Activated B cell treated with CpG ODN at 0.5 μM for 24 hours (primary cell): ENCODE measurements around the gene IBTK. TPM values are rescaled to one million over a fixed set of nuclear protein-coding genes. Genes with fewer than 3 reads are reported as not detected.

Experiments
- ATAC-seq: fragments of 200-7000 bp; cut with Tn5 transposase; one replicate; pipeline ENCODE4 v1.10.0; 2021; ENCODE audit warnings: low read depth, mild to moderate bottlenecking, moderate library complexity
- CTCF ChIA-PET: fragments of 350-600 bp; sonication (Branson Sonifier 250); formaldehyde crosslinking; loops from one replicate; lab custom pipeline; 2021; ENCODE audit warnings: antibody characterized with exemption; lab: Charles Lee
- POLR2A ChIA-PET: fragments of 350-600 bp; sonication (Branson Sonifier 250); formaldehyde crosslinking; loops from one replicate; lab custom pipeline; 2021; ENCODE audit warnings: antibody characterized with exemption; lab: Charles Lee
- DNase-seq: peaks from one replicate; pipeline ENCODE4 v3.0.0; 2022
- H3K27ac Mint-ChIP-seq: one replicate; pipeline ENCODE4 v1.8.0; 2020; ENCODE audit warnings: mixed read lengths
- H3K27me3 Mint-ChIP-seq: one replicate; pipeline ENCODE4 v1.8.0; 2021; ENCODE audit warnings: mixed read lengths
- H3K36me3 Mint-ChIP-seq: one replicate; pipeline ENCODE4 v1.8.0; 2021; ENCODE audit warnings: low read depth, mixed read lengths
- H3K4me1 Mint-ChIP-seq: one replicate; pipeline ENCODE4 v1.8.0; 2021; ENCODE audit warnings: mixed read lengths
- H3K4me3 Mint-ChIP-seq: one replicate; pipeline ENCODE4 v1.8.0; 2020; ENCODE audit warnings: mild to moderate bottlenecking, mixed read lengths
- H3K9me3 Mint-ChIP-seq: one replicate; pipeline ENCODE4 v1.8.0; 2020; ENCODE audit warnings: mixed read lengths
- CTCF ChIP-seq: fragments of 200-600 bp; IDR thresholded peaks from one replicate; pipeline ENCODE4 v1.8.0; 2022; ENCODE audit warnings: antibody characterized with exemption, mild to moderate bottlenecking
- intact Hi-C: fragments of 100-400 bp; cut with micrococcal nuclease; formaldehyde crosslinking; loops from one replicate; pipeline ENCODE4 v1.15.1; 2024
- total RNA-seq: library from RNA; stranded (reverse); gene quantifications from 2 replicates; pipeline ENCODE4 v1.2.3, GENCODE V29; 2022

Gene IBTK
- total RNA-seq, 1 donor from 2014 or later: 30.1 TPM

- POLR2A ChIA-PET: interaction anchor here (0.6 to 0.9 kb wide), 2 partner anchors 820 to 947 kb away, joined by 4 to 5 read pairs; partner anchors contain the start of gene DOP1A
- H3K27ac Mint-ChIP-seq: peak overlapping the region; percentile 89
- no peak for TF ChIP-seq CTCF
- peaks cover 13% of the 10 kb centered on the region for H3K36me3 Mint-ChIP-seq
- peaks cover 35% of the 10 kb centered on the region for H3K4me1 Mint-ChIP-seq
- no peak for ATAC-seq
- H3K27me3 Mint-ChIP-seq: no peaks in the 10 kb centered on the region
- H3K9me3 Mint-ChIP-seq: no peaks in the 10 kb centered on the region
- H3K4me3 Mint-ChIP-seq: peak overlapping the region; percentile 97
- no peak for DNase-seq
- intact Hi-C loops: loop anchor here (2.0 to 10.0 kb wide), 2 partner anchors 1608 to 1980 kb away; partner anchors contain the start of genes CEP162, CYB5R4 and RIPPLY2
- CTCF ChIA-PET: interaction anchor here (0.9 to 1.0 kb wide), 2 partner anchors 819 to 821 kb away, joined by 3 to 6 read pairs; partner anchors contain the start of gene DOP1A
Measured at GRCh38 chr6:82246370-82246769, 1.2 kb downstream of the IBTK start.

GRCh38 chr6:82245376-82245775 lies 2.2 kb downstream of the IBTK start:
- peak overlapping the region; percentile 61 for H3K4me3 Mint-ChIP-seq
- intact Hi-C loops: loop anchor here (10.0 kb wide), 1 partner anchor 1609 kb away; the partner anchor contains the start of genes CYB5R4 and RIPPLY2
- ChIA-PET CTCF (no interaction called here), POLR2A (no interaction called here)
- ATAC-seq: no peak
- H3K27ac Mint-ChIP-seq: no peak overlapping the region
- no peaks in the 10 kb centered on the region for H3K9me3 Mint-ChIP-seq
- peaks cover 13% of the 10 kb centered on the region for H3K36me3 Mint-ChIP-seq
- DNase-seq: no peak
- no peak for TF ChIP-seq CTCF
- peaks cover 42% of the 10 kb centered on the region for H3K4me1 Mint-ChIP-seq
- H3K27me3 Mint-ChIP-seq: no peaks in the 10 kb centered on the region

- ATAC-seq (no peak), DNase-seq (no peak)
- no peak for TF ChIP-seq CTCF
- no peaks in the 10 kb centered on the region for H3K9me3 Mint-ChIP-seq
- no peak overlapping the region for H3K4me3 Mint-ChIP-seq
- peaks cover 42% of the 10 kb centered on the region for H3K4me1 Mint-ChIP-seq
- ChIA-PET POLR2A (no interaction called here), CTCF (no interaction called here)
- intact Hi-C loops: loop anchor here (10.0 kb wide), 1 partner anchor 1611 kb away; the partner anchor contains the start of genes CYB5R4 and RIPPLY2
- H3K27ac Mint-ChIP-seq: no peak overlapping the region
- H3K27me3 Mint-ChIP-seq: no peaks in the 10 kb centered on the region
- H3K36me3 Mint-ChIP-seq: peaks cover 18% of the 10 kb centered on the region
Measured at GRCh38 chr6:82243884-82244283, 3.7 kb downstream of the IBTK start.

DNA sequence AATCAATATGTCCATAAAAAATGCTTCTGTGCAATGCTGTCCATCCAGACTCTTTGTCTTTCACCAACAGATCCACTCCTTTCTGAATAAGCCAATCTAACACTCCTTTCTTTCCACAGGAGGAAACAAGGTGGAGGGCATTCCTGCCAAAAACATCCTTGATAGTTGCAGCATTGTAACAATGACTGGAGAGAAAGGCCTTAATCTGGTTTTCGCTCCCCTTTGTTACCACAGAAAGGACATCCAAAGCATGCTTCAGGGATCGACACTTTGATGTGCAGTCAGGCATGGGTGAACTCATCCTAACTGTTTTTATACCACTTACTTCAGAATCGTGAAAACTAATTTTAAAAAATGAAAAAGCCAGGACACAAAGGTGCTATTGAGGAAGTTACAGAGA lies 7.4 kb downstream of the IBTK start:
- ATAC-seq: no peak
- no peak overlapping the region for H3K27ac Mint-ChIP-seq
- ChIA-PET POLR2A (no interaction called here), CTCF (interaction anchor here (1.6 kb wide), 1 partner anchor 827 kb away, joined by 3 read pairs; the partner anchor contains the start of gene DOP1A)
- TF ChIP-seq CTCF: no peak
- H3K36me3 Mint-ChIP-seq: peaks cover 22% of the 10 kb centered on the region
- H3K9me3 Mint-ChIP-seq: no peaks in the 10 kb centered on the region
- H3K27me3 Mint-ChIP-seq: no peaks in the 10 kb centered on the region
- no peak for DNase-seq
- peaks cover 20% of the 10 kb centered on the region for H3K4me1 Mint-ChIP-seq
- no peak overlapping the region for H3K4me3 Mint-ChIP-seq
- intact Hi-C loops: loop anchor here (10.0 kb wide), 1 partner anchor 1615 kb away; the partner anchor contains the start of genes CYB5R4 and RIPPLY2

- ATAC-seq (no peak), DNase-seq (no peak)
- no peak for TF ChIP-seq CTCF
- Mint-ChIP-seq H3K9me3 (no peaks in the 10 kb centered on the region), H3K27ac (no peak overlapping the region), H3K4me1 (peaks cover 19% of the 10 kb centered on the region), H3K4me3 (no peak overlapping the region), H3K36me3 (peaks cover 22% of the 10 kb centered on the region), H3K27me3 (no peaks in the 10 kb centered on the region)
- ChIA-PET CTCF (no interaction called here), POLR2A (no interaction called here)
- intact Hi-C loops: no loop called here
Measured at GRCh38 chr6:82239597-82239996, 7.9 kb downstream of the IBTK start.
